Measurements from ENCODE around the gene GRIA3.

GRIA3 gene

GRCh38 chrX:123217728-123218127 is 33.6 kb downstream of the GRIA3 start:
- H3K36me3 Mint-ChIP-seq, result no peaks in the 10 kb centered on the region
- H3K4me3 Mint-ChIP-seq, result no peak overlapping the region
- H3K27me3 Mint-ChIP-seq, result no peaks in the 10 kb centered on the region
- H3K9me3 Mint-ChIP-seq, result no peaks in the 10 kb centered on the region
- no peak for ATAC-seq
- H3K27ac Mint-ChIP-seq, result no peak overlapping the region
- no peaks in the 10 kb centered on the region for H3K4me1 Mint-ChIP-seq

GRCh38 chrX:123219916-123220315 is 35.8 kb downstream of the GRIA3 start:
- Mint-ChIP-seq H3K4me1 (no peaks in the 10 kb centered on the region), H3K27me3 (no peaks in the 10 kb centered on the region), H3K9me3 (no peaks in the 10 kb centered on the region), H3K36me3 (no peaks in the 10 kb centered on the region), H3K27ac (no peak overlapping the region), H3K4me3 (no peak overlapping the region)
- no peak for ATAC-seq

GRCh38 chrX:123222920-123223319 is 38.8 kb downstream of the GRIA3 start:
- H3K27ac Mint-ChIP-seq, result no peak overlapping the region
- no peak for ATAC-seq

GRCh38 chrX:123223409-123223808 is 39.3 kb downstream of the GRIA3 start:
- Mint-ChIP-seq H3K27me3 (no peaks in the 10 kb centered on the region), H3K4me1 (no peaks in the 10 kb centered on the region)

More at GRCh38 chrX:123222920-123223319, 38.8 kb downstream of the GRIA3 start:
- Mint-ChIP-seq H3K36me3 (no peaks in the 10 kb centered on the region), H3K9me3 (no peaks in the 10 kb centered on the region), H3K27me3 (no peaks in the 10 kb centered on the region), H3K4me1 (no peaks in the 10 kb centered on the region), H3K4me3 (no peak overlapping the region)

GRCh38 chrX:123223859-123224258 is 39.8 kb downstream of the GRIA3 start:
- no peak for ATAC-seq
- Mint-ChIP-seq H3K4me1 (no peaks in the 10 kb centered on the region), H3K27me3 (no peaks in the 10 kb centered on the region), H3K36me3 (no peaks in the 10 kb centered on the region), H3K4me3 (no peak overlapping the region), H3K9me3 (no peaks in the 10 kb centered on the region), H3K27ac (no peak overlapping the region)

More at GRCh38 chrX:123223409-123223808, 39.3 kb downstream of the GRIA3 start:
- no peak overlapping the region for H3K4me3 Mint-ChIP-seq
- no peaks in the 10 kb centered on the region for H3K9me3 Mint-ChIP-seq
- H3K27ac Mint-ChIP-seq, result no peak overlapping the region
- ATAC-seq, result no peak
- H3K36me3 Mint-ChIP-seq, result no peaks in the 10 kb centered on the region

- Mint-ChIP-seq H3K4me3 (no peak overlapping the region), H3K27me3 (no peaks in the 10 kb centered on the region), H3K36me3 (no peaks in the 10 kb centered on the region), H3K27ac (no peak overlapping the region), H3K9me3 (no peaks in the 10 kb centered on the region), H3K4me1 (no peaks in the 10 kb centered on the region)
- no peak for ATAC-seq
These were observed 46.7 kb downstream of the GRIA3 start for GRCh38 chrX:123230798-123231197.

GRCh38 chrX:123236859-123237258 is 52.8 kb downstream of the GRIA3 start:
- no peaks in the 10 kb centered on the region for H3K9me3 Mint-ChIP-seq
- H3K27me3 Mint-ChIP-seq, result no peaks in the 10 kb centered on the region
- H3K4me3 Mint-ChIP-seq, result no peak overlapping the region
- no peak for ATAC-seq
- H3K27ac Mint-ChIP-seq, result no peak overlapping the region
- no peaks in the 10 kb centered on the region for H3K4me1 Mint-ChIP-seq
- H3K36me3 Mint-ChIP-seq, result no peaks in the 10 kb centered on the region

- Mint-ChIP-seq H3K36me3 (no peaks in the 10 kb centered on the region), H3K27ac (no peak overlapping the region), H3K4me3 (no peak overlapping the region), H3K9me3 (no peaks in the 10 kb centered on the region), H3K27me3 (no peaks in the 10 kb centered on the region), H3K4me1 (no peaks in the 10 kb centered on the region)
- ATAC-seq, result no peak
These were observed 53.2 kb downstream of the GRIA3 start for GRCh38 chrX:123237271-123237670.

GRCh38 chrX:123254457-123254856 is 70.4 kb downstream of the GRIA3 start:
- no peaks in the 10 kb centered on the region for H3K36me3 Mint-ChIP-seq
- no peaks in the 10 kb centered on the region for H3K27me3 Mint-ChIP-seq
- no peak for ATAC-seq
- H3K4me3 Mint-ChIP-seq, result no peak overlapping the region
- H3K27ac Mint-ChIP-seq, result no peak overlapping the region
- H3K9me3 Mint-ChIP-seq, result no peaks in the 10 kb centered on the region
- H3K4me1 Mint-ChIP-seq, result no peaks in the 10 kb centered on the region

GRCh38 chrX:123256378-123256777 is 72.3 kb downstream of the GRIA3 start:
- H3K4me3 Mint-ChIP-seq, result no peak overlapping the region
- no peak for ATAC-seq
- H3K4me1 Mint-ChIP-seq, result no peaks in the 10 kb centered on the region
- H3K27me3 Mint-ChIP-seq, result no peaks in the 10 kb centered on the region
- H3K9me3 Mint-ChIP-seq, result no peaks in the 10 kb centered on the region
- H3K36me3 Mint-ChIP-seq, result no peaks in the 10 kb centered on the region
- no peak overlapping the region for H3K27ac Mint-ChIP-seq

- Mint-ChIP-seq H3K4me3 (no peak overlapping the region), H3K36me3 (no peaks in the 10 kb centered on the region), H3K9me3 (no peaks in the 10 kb centered on the region), H3K27ac (no peak overlapping the region), H3K4me1 (no peaks in the 10 kb centered on the region), H3K27me3 (no peaks in the 10 kb centered on the region)
- no peak for ATAC-seq
These were observed 76.9 kb downstream of the GRIA3 start for GRCh38 chrX:123260920-123261418.

- no peak overlapping the region for H3K27ac Mint-ChIP-seq
- ATAC-seq, result no peak
- no peaks in the 10 kb centered on the region for H3K4me1 Mint-ChIP-seq
- H3K36me3 Mint-ChIP-seq, result no peaks in the 10 kb centered on the region
- H3K27me3 Mint-ChIP-seq, result no peaks in the 10 kb centered on the region
- peaks cover 4% of the 10 kb centered on the region for H3K9me3 Mint-ChIP-seq
- H3K4me3 Mint-ChIP-seq, result no peak overlapping the region
These were observed 79.2 kb downstream of the GRIA3 start for GRCh38 chrX:123263270-123263669.

- H3K9me3 Mint-ChIP-seq, result peaks cover 4% of the 10 kb centered on the region
- no peak overlapping the region for H3K27ac Mint-ChIP-seq
- no peaks in the 10 kb centered on the region for H3K4me1 Mint-ChIP-seq
- no peaks in the 10 kb centered on the region for H3K36me3 Mint-ChIP-seq
- H3K4me3 Mint-ChIP-seq, result no peak overlapping the region
- ATAC-seq, result no peak
- H3K27me3 Mint-ChIP-seq, result no peaks in the 10 kb centered on the region
These were observed 79.7 kb downstream of the GRIA3 start for GRCh38 chrX:123263747-123264146.

GRCh38 chrX:123267220-123267619 is 83.1 kb downstream of the GRIA3 start:
- Mint-ChIP-seq H3K4me1 (no peaks in the 10 kb centered on the region), H3K27ac (no peak overlapping the region), H3K36me3 (no peaks in the 10 kb centered on the region), H3K9me3 (peaks cover 4% of the 10 kb centered on the region), H3K27me3 (no peaks in the 10 kb centered on the region), H3K4me3 (no peak overlapping the region)
- no peak for ATAC-seq

GRCh38 chrX:123271902-123272301 is 87.8 kb downstream of the GRIA3 start:
- H3K27ac Mint-ChIP-seq, result no peak overlapping the region
- no peak overlapping the region for H3K4me3 Mint-ChIP-seq
- ATAC-seq, result no peak
- H3K9me3 Mint-ChIP-seq, result no peaks in the 10 kb centered on the region
- no peaks in the 10 kb centered on the region for H3K36me3 Mint-ChIP-seq
- no peaks in the 10 kb centered on the region for H3K27me3 Mint-ChIP-seq
- no peaks in the 10 kb centered on the region for H3K4me1 Mint-ChIP-seq

- H3K27ac Mint-ChIP-seq, result no peak overlapping the region
- H3K36me3 Mint-ChIP-seq, result no peaks in the 10 kb centered on the region
- no peaks in the 10 kb centered on the region for H3K9me3 Mint-ChIP-seq
- H3K27me3 Mint-ChIP-seq, result no peaks in the 10 kb centered on the region
- H3K4me3 Mint-ChIP-seq, result no peak overlapping the region
- no peak for ATAC-seq
- H3K4me1 Mint-ChIP-seq, result no peaks in the 10 kb centered on the region
These were observed 88.6 kb downstream of the GRIA3 start for GRCh38 chrX:123272630-123273029.

GRCh38 chrX:123274796-123275195 is 90.7 kb downstream of the GRIA3 start:
- no peaks in the 10 kb centered on the region for H3K9me3 Mint-ChIP-seq
- ATAC-seq, result no peak
- H3K27me3 Mint-ChIP-seq, result no peaks in the 10 kb centered on the region
- no peak overlapping the region for H3K4me3 Mint-ChIP-seq
- H3K27ac Mint-ChIP-seq, result no peak overlapping the region
- H3K36me3 Mint-ChIP-seq, result no peaks in the 10 kb centered on the region
- no peaks in the 10 kb centered on the region for H3K4me1 Mint-ChIP-seq
